ENCODE results near the gene HECW1. TPM values are rescaled to one million over a fixed set of nuclear protein-coding genes. Genes with fewer than 3 reads are reported as not detected.

The HECW1 gene
- total and polyA plus RNA-seq, 10 of the 15 experiments (the other 5 are each of a cell fraction or from before 2014, with no cell fraction given): under 0.01 to 0.31 (median 0.04) TPM; not detected in 3

DNA sequence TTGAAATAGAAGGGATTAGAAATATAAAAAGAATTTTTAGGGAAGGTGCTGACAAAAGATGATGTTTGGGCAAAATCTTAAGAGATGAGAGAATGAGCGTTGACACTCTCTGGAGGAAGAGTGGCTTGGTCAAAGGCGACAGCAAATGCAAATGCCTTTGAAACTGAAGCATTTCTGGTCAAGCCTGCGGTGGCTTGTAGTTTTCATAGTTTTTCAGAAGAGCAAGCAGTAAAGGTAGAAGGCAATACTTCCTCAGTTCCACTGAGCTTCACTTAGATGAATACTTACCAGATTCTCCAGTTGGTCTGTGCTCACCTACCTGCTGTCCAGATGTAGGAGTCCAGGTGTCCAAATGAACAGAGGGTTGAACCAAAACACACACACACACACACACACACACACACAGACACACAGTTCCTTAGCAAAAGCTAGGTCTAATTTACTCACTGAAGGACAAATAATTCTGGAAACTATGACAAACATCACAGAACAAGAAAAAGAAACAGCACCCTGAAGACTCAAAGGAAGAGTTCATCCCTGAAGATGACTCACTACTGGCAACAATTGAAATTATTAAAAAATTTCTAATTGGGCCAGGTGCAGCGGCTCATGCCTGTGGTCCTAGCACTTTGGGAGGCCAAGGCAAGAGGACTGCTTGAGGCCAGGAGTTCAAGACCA, 458.4 kb downstream of the HECW1 start:
- H3K27me3 ChIP-seq (replicated peaks in 1 of 2; ENCODE audit: control insufficient read depth in 2 of 2, insufficient read depth in 2 of 2, low read length in 1 of 2): no peaks in the 10 kb centered on the region
- FAIRE-seq: peak; percentile 23
- no peaks in the 10 kb centered on the region for H3K79me2 ChIP-seq (ENCODE audit: control insufficient read depth, insufficient read depth, low read length)
- intact Hi-C loops (cut with micrococcal nuclease; ENCODE audit: unreplicated experiment): loop anchor here (5.0 kb wide), 1 partner anchor 84 kb away; no protein-coding TSS in a partner anchor
- TF ChIP-seq IKZF2 (IDR thresholded peaks at IDR 0.05) (peak in 1 of 2 experiments; percentile 31; a peak in 2 of 4 replicates), JUNB (IDR thresholded peaks at IDR 0.05) (peak; percentile 21; the same call in 1 of the 2 replicates), RUNX3 (IDR thresholded peaks at IDR 0.05; ENCODE audit: low read length) (peak; percentile 63), MTA2 (IDR thresholded peaks at IDR 0.05; ENCODE audit: low read depth) (0 out of 2 replicates have a peak, but pooled peaks have one; percentile 22), EED (IDR thresholded peaks at IDR 0.05; ENCODE audit: low read depth) (no peak), TCF7 (IDR thresholded peaks at IDR 0.05; ENCODE audit: borderline replicate concordance) (no peak), POU2F2 (IDR thresholded peaks at IDR 0.05; ENCODE audit: borderline replicate concordance, low read depth, low read length) (peak; percentile 91; the same call in 2 of the 3 replicates)
- ATAC-seq: peak; percentile 65
- H3K4me1 ChIP-seq (ENCODE audit: control insufficient read depth, insufficient read depth, low read length): peaks cover 28% of the 10 kb centered on the region
- no peak overlapping the region for H2AFZ ChIP-seq (ENCODE audit: control insufficient read depth, low read depth, low read length)
- H3K9me3 ChIP-seq (replicated peaks; ENCODE audit: control insufficient read depth, insufficient read depth, low read length): no peaks in the 10 kb centered on the region; the same call in 2 of the 3 replicates
- RAD21 ChIA-PET (ENCODE audit: unreplicated experiment): interaction anchor here (0.5 to 7.3 kb wide), 4 partner anchors 11 to 192 kb away, joined by 4 to 65 read pairs (median 4); partner anchors contain the start of gene STK17A
- no peak overlapping the region for H3K4me3 ChIP-seq
- POLR2A ChIA-PET: interaction anchor here (1.5 to 1.9 kb wide), 2 partner anchors 53 to 54 kb away, joined by 3 to 5 read pairs; no protein-coding TSS in a partner anchor
- no peaks in the 10 kb centered on the region for H3K36me3 ChIP-seq (ENCODE audit: control insufficient read depth in 2 of 2, insufficient read depth in 2 of 2, low read length in 1 of 2)
- H3K27ac ChIP-seq (ENCODE audit: control insufficient read depth, insufficient read depth): 0 out of 2 replicates have a peak overlapping the region, but pooled peaks have one; percentile 12
- SMC1A ChIA-PET (ENCODE audit: uncharacterized antibody, unreplicated experiment): interaction anchor here (0.8 to 4.9 kb wide), 8 partner anchors 11 to 609 kb away, joined by 3 to 37 read pairs (median 4); partner anchors contain the start of gene STK17A
- CTCF ChIA-PET: interaction anchor here (1.0 to 5.7 kb wide), 5 partner anchors 10 to 129 kb away, joined by 3 to 39 read pairs (median 11); partner anchors contain the start of gene STK17A
- no peaks in the 10 kb centered on the region for H4K20me1 ChIP-seq (ENCODE audit: control insufficient read depth, insufficient read depth)
- H3K4me2 ChIP-seq (ENCODE audit: control insufficient read depth, insufficient read depth): peak overlapping the region; percentile 26; the same call in 1 of the 2 replicates
- 0% methylated on average over 4 of the region's 4 CpGs for WGBS (ENCODE audit: insufficient coverage, insufficient replicate concordance, low lambda C conversion rate, missing lambda C conversion rate)
- in situ Hi-C loops (cut with MboI): loop anchor here (10.0 kb wide), 1 partner anchor 636 kb away; the partner anchor contains the start of genes MRPL32 and PSMA2
- DNase-seq (ENCODE audit: low read depth, low spot score): no peak
- no TSS peak for BruUV-seq (replicated peaks)
- no peak overlapping the region for H3K9ac ChIP-seq (ENCODE audit: control insufficient read depth, insufficient read depth, low read length)

All from GM12878 (cell line).